Loucy (cell line): ENCODE data around the gene NODAL.

ENCODE experiments used
- H2AFZ ChIP-seq: fragments of 200-600 bp; sonication (generic); 2 replicates; pipeline ENCODE4 v1.6.0; 2016; ENCODE audit warnings: antibody characterized with exemption, mild to moderate bottlenecking, low read length, moderate library complexity
- H3F3A ChIP-seq: fragments of 200-600 bp; 2 replicates; pipeline ENCODE4 v1.6.0; 2016; ENCODE audit warnings: antibody characterized with exemption, low read depth, mild to moderate bottlenecking
- H3K27me3 ChIP-seq: fragments of 200-600 bp; sonication (generic); 2 replicates; pipeline ENCODE4 v1.6.1; 2014; ENCODE audit warnings: low read length, mild to moderate bottlenecking; ENCODE audit not compliant: insufficient read depth, poor library complexity, severe bottlenecking
- H3K36me3 ChIP-seq: fragments of 200-600 bp; sonication (generic); 2 replicates; pipeline ENCODE4 v1.6.1; 2016; ENCODE audit warnings: low read length; ENCODE audit not compliant: insufficient read depth
- H3K4me1 ChIP-seq: fragments of 200-600 bp; sonication (generic); 2 replicates; pipeline ENCODE4 v1.5.1; 2014; ENCODE audit warnings: low read length, mild to moderate bottlenecking; ENCODE audit not compliant: insufficient read depth, poor library complexity, severe bottlenecking
- H3K4me2 ChIP-seq: fragments of 200-600 bp; sonication (generic); 2 replicates; pipeline ENCODE4 v1.6.0; 2014; ENCODE audit warnings: antibody characterized with exemption, low read length, low read depth, mild to moderate bottlenecking; ENCODE audit not compliant: poor library complexity, severe bottlenecking
- H3K4me3 ChIP-seq: fragments of 200-600 bp; sonication (generic); 2 replicates; pipeline ENCODE4 v1.5.1; 2014; ENCODE audit warnings: low read length, mild to moderate bottlenecking, mixed read lengths; ENCODE audit not compliant: poor library complexity, severe bottlenecking
- H3K79me2 ChIP-seq: fragments of 200-600 bp; sonication (generic); 2 replicates; pipeline ENCODE4 v1.6.1; 2014; ENCODE audit warnings: low read length; ENCODE audit not compliant: insufficient read depth
- H3K9ac ChIP-seq: fragments of 200-600 bp; sonication (generic); 2 replicates; pipeline ENCODE4 v1.6.0; 2014; ENCODE audit warnings: mild to moderate bottlenecking, low read depth, low read length, moderate library complexity; ENCODE audit not compliant: poor library complexity, severe bottlenecking
- H3K9me2 ChIP-seq: fragments of 200-600 bp; sonication (generic); replicated peaks from 2 replicates; pipeline ENCODE4 v1.6.1; 2016; ENCODE audit warnings: low read depth, low read length, mixed read lengths
- H3K9me3 ChIP-seq: fragments of 200-600 bp; sonication (generic); 2 replicates; pipeline ENCODE4 v1.6.1; 2014; ENCODE audit warnings: mild to moderate bottlenecking, antibody characterized with exemption, low read length, low read depth; ENCODE audit not compliant: insufficient read depth
- H4K20me1 ChIP-seq: fragments of 200-600 bp; sonication (generic); 2 replicates; pipeline ENCODE4 v1.6.0; 2014; ENCODE audit warnings: antibody characterized with exemption, low read length, mild to moderate bottlenecking; ENCODE audit not compliant: insufficient read depth, poor library complexity, severe bottlenecking
- EZH2phosphoT487 ChIP-seq: fragments of 200-600 bp; IDR thresholded peaks from 2 replicates; pipeline ENCODE4 v1.6.1; 2018; ENCODE audit warnings: antibody characterized with exemption, mild to moderate bottlenecking, moderate library complexity, borderline replicate concordance
- TF ChIP-seq, protein P1 (sequence below): fragments of 200-600 bp; sonication (generic); conservative IDR thresholded peaks from 2 replicates; pipeline ENCODE4 v1.5.1; 2014; ENCODE audit warnings: mild to moderate bottlenecking, antibody characterized with exemption, low read length

Gene NODAL

DNA sequence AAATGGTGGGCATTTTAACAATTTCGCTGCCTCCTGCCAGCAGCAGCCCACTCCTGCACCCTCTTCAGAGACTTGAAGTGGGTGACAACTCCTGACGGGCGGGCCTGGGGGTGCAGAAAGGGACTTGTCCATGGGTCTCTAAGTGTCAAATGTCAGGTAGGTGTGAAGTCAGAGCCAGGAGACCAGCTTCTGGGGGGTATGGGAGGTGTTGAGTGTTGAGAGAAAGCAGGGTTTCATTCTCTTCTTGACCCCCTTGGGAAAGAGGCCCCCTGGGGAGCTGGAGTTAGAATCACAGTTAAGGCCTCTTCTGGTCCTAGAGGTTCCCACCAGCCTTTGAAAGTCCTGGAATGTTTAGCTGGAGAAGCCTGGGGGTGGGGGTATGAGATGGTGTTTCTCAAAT is 25.5 kb upstream of the NODAL start:
- Histone ChIP-seq H3K4me3 (no peak overlapping the region), H2AFZ (no peak overlapping the region), H3K9me2 (no peaks in the 10 kb centered on the region), H3K4me2 (no peak overlapping the region), H3K9ac (no peak overlapping the region), H3K27me3 (no peaks in the 10 kb centered on the region), H3K79me2 (no peaks in the 10 kb centered on the region), H3K4me1 (no peaks in the 10 kb centered on the region), H3K36me3 (no peaks in the 10 kb centered on the region), H4K20me1 (no peaks in the 10 kb centered on the region), H3F3A (no peaks in the 10 kb centered on the region), H3K9me3 (no peaks in the 10 kb centered on the region)
- TF ChIP-seq, protein P1, sequence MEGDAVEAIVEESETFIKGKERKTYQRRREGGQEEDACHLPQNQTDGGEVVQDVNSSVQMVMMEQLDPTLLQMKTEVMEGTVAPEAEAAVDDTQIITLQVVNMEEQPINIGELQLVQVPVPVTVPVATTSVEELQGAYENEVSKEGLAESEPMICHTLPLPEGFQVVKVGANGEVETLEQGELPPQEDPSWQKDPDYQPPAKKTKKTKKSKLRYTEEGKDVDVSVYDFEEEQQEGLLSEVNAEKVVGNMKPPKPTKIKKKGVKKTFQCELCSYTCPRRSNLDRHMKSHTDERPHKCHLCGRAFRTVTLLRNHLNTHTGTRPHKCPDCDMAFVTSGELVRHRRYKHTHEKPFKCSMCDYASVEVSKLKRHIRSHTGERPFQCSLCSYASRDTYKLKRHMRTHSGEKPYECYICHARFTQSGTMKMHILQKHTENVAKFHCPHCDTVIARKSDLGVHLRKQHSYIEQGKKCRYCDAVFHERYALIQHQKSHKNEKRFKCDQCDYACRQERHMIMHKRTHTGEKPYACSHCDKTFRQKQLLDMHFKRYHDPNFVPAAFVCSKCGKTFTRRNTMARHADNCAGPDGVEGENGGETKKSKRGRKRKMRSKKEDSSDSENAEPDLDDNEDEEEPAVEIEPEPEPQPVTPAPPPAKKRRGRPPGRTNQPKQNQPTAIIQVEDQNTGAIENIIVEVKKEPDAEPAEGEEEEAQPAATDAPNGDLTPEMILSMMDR: no peak
- no peak for TF ChIP-seq EZH2phosphoT487

GRCh38 chr10:70465832-70466231 is 24.4 kb upstream of the NODAL start:
- H3K27me3 ChIP-seq: no peaks in the 10 kb centered on the region
- H3F3A ChIP-seq: no peaks in the 10 kb centered on the region
- TF ChIP-seq, protein P1: no peak
- no peak for TF ChIP-seq EZH2phosphoT487
- H3K9me3 ChIP-seq: no peaks in the 10 kb centered on the region
- H3K9me2 ChIP-seq: no peaks in the 10 kb centered on the region
- no peaks in the 10 kb centered on the region for H3K4me1 ChIP-seq
- no peaks in the 10 kb centered on the region for H4K20me1 ChIP-seq
- H2AFZ ChIP-seq: no peak overlapping the region
- H3K4me2 ChIP-seq: no peak overlapping the region
- H3K9ac ChIP-seq: no peak overlapping the region
- no peaks in the 10 kb centered on the region for H3K36me3 ChIP-seq
- H3K4me3 ChIP-seq: no peak overlapping the region
- H3K79me2 ChIP-seq: no peaks in the 10 kb centered on the region

DNA sequence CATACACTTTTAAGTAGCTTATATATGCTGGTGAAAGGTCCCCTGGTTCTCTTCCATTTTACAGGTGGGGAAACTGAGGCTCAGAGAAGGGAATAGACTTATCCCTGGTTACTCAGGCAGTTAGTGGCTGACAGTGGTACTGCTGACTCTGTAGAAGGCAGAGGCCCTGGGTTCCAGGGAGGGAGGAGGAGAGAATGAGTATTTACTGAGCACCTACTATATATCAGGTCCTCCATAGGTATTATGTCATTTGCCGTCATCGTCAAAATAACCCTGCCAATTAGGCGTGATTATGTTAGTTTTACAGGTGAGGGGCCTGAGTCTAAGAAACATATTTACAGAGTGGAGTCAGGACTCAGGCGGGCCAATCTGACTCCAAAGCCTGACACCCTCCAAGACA is 23.8 kb upstream of the NODAL start:
- Histone ChIP-seq H3K4me1 (no peaks in the 10 kb centered on the region), H3K9ac (no peak overlapping the region), H3K4me3 (no peak overlapping the region), H3K36me3 (no peaks in the 10 kb centered on the region), H3K79me2 (no peaks in the 10 kb centered on the region), H3K9me3 (no peaks in the 10 kb centered on the region), H3F3A (no peaks in the 10 kb centered on the region), H3K9me2 (no peaks in the 10 kb centered on the region), H3K27me3 (no peaks in the 10 kb centered on the region), H2AFZ (no peak overlapping the region), H4K20me1 (no peaks in the 10 kb centered on the region), H3K4me2 (no peak overlapping the region)
- TF ChIP-seq, protein P1: no peak
- TF ChIP-seq EZH2phosphoT487: no peak
